SJCRH30 (cell line): ENCODE measurements around the gene R3HDM4. TPM values are rescaled to one million over a fixed set of nuclear protein-coding genes. Genes with fewer than 3 reads are reported as not detected.

Experiments used
- DNase-seq, 2 experiments: peaks; one replicate each; pipeline ENCODE4 v3.0.0-alpha.2; 2015 to 2020
- H3K27ac ChIP-seq: fragments of 250-450 bp; sonication (Bioruptor Pico); 2 replicates; pipeline ENCODE4 v1.5.1; 2020; ENCODE audit warnings: mild to moderate bottlenecking, moderate library complexity
- H3K27me3 ChIP-seq: fragments of 250-450 bp; sonication (Bioruptor Pico); 2 replicates; pipeline ENCODE4 v1.5.1; 2020; ENCODE audit warnings: mild to moderate bottlenecking, moderate library complexity
- H3K36me3 ChIP-seq: fragments of 250-450 bp; sonication (Bioruptor Pico); 2 replicates; pipeline ENCODE4 v1.5.1; 2020; ENCODE audit warnings: mild to moderate bottlenecking, moderate library complexity
- H3K4me1 ChIP-seq: fragments of 250-450 bp; sonication (Bioruptor Pico); 2 replicates; pipeline ENCODE4 v1.5.1; 2020; ENCODE audit warnings: mild to moderate bottlenecking, moderate library complexity
- H3K4me3 ChIP-seq: fragments of 250-450 bp; sonication (Bioruptor Pico); 2 replicates; pipeline ENCODE4 v1.5.1; 2020; ENCODE audit warnings: mild to moderate bottlenecking, moderate library complexity
- H3K9me3 ChIP-seq: fragments of 250-450 bp; sonication (Bioruptor Pico); replicated peaks from 2 replicates; pipeline ENCODE4 v1.5.1; 2020; ENCODE audit warnings: mild to moderate bottlenecking, moderate library complexity
- total RNA-seq: library from RNA; depleted of rRNA; stranded (reverse); fragments of >200 nt; shearing (Covaris generic); gene quantifications from 2 replicates; pipeline ENCODE4 v1.2.3, GENCODE V29; 2014

The R3HDM4 gene
- total RNA-seq, 1 experiment from 2014 or later = 19.8 TPM

DNA sequence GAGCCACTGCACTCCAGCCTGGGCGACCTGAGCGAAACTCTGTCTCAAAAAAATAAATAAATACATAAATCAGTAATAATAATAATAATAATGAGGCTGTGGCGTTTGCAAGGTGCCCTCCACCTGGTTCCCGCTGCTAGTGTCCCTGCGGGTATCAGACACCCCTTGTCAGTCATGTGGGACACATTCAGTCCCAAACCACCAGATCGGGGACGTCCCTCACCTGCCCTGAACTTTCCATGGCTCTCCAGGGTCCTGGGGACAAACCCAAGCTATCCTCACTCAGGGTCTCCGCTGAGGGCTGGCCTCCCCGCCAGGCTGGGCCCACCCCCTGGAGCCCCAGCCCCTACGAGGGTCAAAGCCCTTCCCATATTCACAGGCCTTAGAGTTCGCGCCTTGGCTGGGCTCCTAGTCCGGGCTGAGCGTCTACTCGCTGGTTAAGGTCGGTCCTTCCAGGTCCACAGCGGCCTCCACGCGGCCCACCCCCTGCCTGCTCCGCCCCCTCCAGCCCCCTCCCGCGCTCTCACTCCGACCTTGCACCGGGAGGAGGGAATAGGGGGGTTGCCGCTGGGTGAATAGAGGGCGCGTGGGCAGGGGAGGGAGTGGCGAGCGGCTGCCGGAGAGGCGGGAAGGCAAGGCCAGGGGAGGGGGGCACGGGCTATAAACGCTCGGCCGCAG, 3.8 kb upstream of the R3HDM4 start:
- peak overlapping the region; percentile 6; the same call in 1 of the 2 replicates for H3K4me3 ChIP-seq
- peak in 1 of 2 experiments; percentile 32 for DNase-seq
- H3K27me3 ChIP-seq = peaks cover 27% of the 10 kb centered on the region
- 0 out of 2 replicates have a peak, but pooled peaks cover under 1% of the 10 kb centered on the region for H3K4me1 ChIP-seq
- no peaks in the 10 kb centered on the region for H3K9me3 ChIP-seq
- H3K36me3 ChIP-seq = no peaks in the 10 kb centered on the region
- no peak overlapping the region for H3K27ac ChIP-seq

DNA sequence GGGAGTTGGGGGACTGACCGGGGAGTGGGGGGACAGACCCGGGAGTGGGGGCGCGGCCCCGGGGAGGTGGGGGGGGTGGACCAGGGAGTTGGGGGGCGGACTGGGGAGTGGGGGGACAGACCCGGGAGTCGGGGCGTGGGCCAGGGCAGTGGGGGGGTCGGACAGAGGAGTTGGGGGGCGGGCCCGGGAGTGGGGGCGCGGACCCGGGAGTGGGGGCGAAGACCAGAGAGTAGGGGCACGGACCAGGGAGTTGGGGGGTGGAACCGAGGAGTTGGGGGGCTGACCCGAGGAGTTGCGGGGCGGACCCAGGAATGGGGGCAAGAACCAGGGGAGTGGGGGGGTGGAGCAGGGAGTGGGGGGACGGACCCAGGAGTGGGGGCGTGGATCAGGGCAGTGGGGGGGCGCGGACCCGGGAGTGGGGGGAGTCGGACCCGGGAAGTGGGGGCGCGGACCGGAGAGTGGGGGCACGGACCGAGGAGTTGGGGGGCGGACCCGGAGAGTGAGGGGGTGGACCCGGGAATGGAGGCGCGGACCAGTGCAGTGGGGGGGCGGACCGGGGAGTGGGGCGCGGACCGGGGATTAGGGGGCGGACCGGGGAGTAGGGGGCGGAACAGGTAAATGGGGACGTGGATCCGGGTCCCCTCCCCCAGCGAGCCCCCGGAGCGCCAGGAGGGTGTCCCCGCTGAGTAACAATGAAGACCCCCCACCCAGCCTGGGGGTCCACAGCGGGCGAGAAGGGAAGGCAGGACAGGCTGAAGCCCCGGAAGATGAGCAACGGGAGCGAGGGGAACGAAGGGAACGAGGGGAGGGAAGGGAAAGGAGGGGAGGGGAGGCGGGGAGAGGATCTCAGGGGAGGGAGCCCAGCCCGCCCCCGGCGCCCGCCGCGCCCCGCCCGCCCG, 589 bp downstream of the R3HDM4 start:
- Histone ChIP-seq H3K9me3 (no peaks in the 10 kb centered on the region), H3K27ac (no peak overlapping the region), H3K36me3 (no peaks in the 10 kb centered on the region)

GRCh38 chr19:911197-912033, 1.6 kb downstream of the R3HDM4 start:
- Histone ChIP-seq H3K4me3 (no peak overlapping the region), H3K27me3 (peaks cover 4% of the 10 kb centered on the region; the same call in 1 of the 2 replicates), H3K9me3 (no peaks in the 10 kb centered on the region), H3K36me3 (no peaks in the 10 kb centered on the region), H3K4me1 (no peaks in the 10 kb centered on the region), H3K27ac (no peak overlapping the region)
- DNase-seq = no peak

More for the DNA sequence above, 589 bp downstream of the R3HDM4 start:
- Histone ChIP-seq H3K27me3 (peaks cover 10% of the 10 kb centered on the region; the same call in 1 of the 2 replicates), H3K4me3 (peak overlapping the region; percentile 66), H3K4me1 (no peaks in the 10 kb centered on the region)
- DNase-seq = peak; percentile 42 to 56

- no peak for DNase-seq
- Histone ChIP-seq H3K27ac (no peak overlapping the region), H3K36me3 (no peaks in the 10 kb centered on the region), H3K9me3 (no peaks in the 10 kb centered on the region), H3K4me1 (peaks cover 8% of the 10 kb centered on the region; the same call in 1 of the 2 replicates), H3K4me3 (no peak overlapping the region), H3K27me3 (no peaks in the 10 kb centered on the region)
These were observed 5.7 kb downstream of the R3HDM4 start for GRCh38 chr19:907183-907853.

- H3K4me3 ChIP-seq = no peak overlapping the region
- no peaks in the 10 kb centered on the region for H3K27me3 ChIP-seq
- no peak overlapping the region for H3K27ac ChIP-seq
- H3K9me3 ChIP-seq = no peaks in the 10 kb centered on the region
- no peak for DNase-seq
- peaks cover 8% of the 10 kb centered on the region; the same call in 1 of the 2 replicates for H3K4me1 ChIP-seq
- no peaks in the 10 kb centered on the region for H3K36me3 ChIP-seq
These were observed 6.5 kb downstream of the R3HDM4 start for GRCh38 chr19:906480-906879.

DNA sequence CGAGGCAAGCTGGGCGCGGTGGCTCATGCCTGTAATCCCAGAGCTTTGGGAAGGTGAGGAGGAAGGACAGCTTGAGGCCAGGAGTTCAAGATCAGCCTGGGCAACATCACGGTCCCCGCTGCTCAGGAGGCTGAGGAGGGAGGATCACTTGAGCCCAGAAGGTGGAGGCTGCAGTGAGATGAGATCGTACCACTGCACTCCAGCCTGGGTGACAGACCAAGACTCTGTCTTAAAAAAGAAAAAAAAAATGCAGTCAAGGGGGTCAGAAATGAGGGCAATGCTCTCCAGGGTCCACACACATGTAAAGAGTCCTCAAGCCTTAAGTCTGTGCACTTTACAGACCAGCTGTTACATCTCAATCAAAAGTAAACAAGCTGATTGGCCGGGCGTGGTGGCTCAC, 8.5 kb downstream of the R3HDM4 start:
- no peaks in the 10 kb centered on the region for H3K9me3 ChIP-seq
- no peaks in the 10 kb centered on the region for H3K36me3 ChIP-seq
- DNase-seq = no peak
- H3K27me3 ChIP-seq = no peaks in the 10 kb centered on the region
- no peak overlapping the region for H3K4me3 ChIP-seq
- peaks cover 8% of the 10 kb centered on the region; the same call in 1 of the 2 replicates for H3K4me1 ChIP-seq
- no peak overlapping the region for H3K27ac ChIP-seq

GRCh38 chr19:903266-903797, 9.7 kb downstream of the R3HDM4 start:
- Histone ChIP-seq H3K4me3 (peak overlapping the region; percentile 43), H3K27me3 (no peaks in the 10 kb centered on the region), H3K9me3 (no peaks in the 10 kb centered on the region), H3K27ac (peak overlapping the region; percentile 83), H3K4me1 (peaks cover 8% of the 10 kb centered on the region; the same call in 1 of the 2 replicates), H3K36me3 (no peaks in the 10 kb centered on the region)
- peak; percentile 90 to 91 for DNase-seq

- no peak for DNase-seq
- no peaks in the 10 kb centered on the region for H3K36me3 ChIP-seq
- H3K27me3 ChIP-seq = no peaks in the 10 kb centered on the region
- H3K4me1 ChIP-seq = peaks cover 8% of the 10 kb centered on the region; the same call in 1 of the 2 replicates
- H3K4me3 ChIP-seq = peak overlapping the region; percentile 43; the same call in 1 of the 2 replicates
- no peaks in the 10 kb centered on the region for H3K9me3 ChIP-seq
- H3K27ac ChIP-seq = peak overlapping the region; percentile 83
These were observed 10.4 kb downstream of the R3HDM4 start for GRCh38 chr19:902446-903226.

- no peak overlapping the region for H3K4me3 ChIP-seq
- DNase-seq = no peak
- H3K27me3 ChIP-seq = no peaks in the 10 kb centered on the region
- no peaks in the 10 kb centered on the region for H3K9me3 ChIP-seq
- H3K27ac ChIP-seq = no peak overlapping the region; the same call in 1 of the 2 replicates
- peaks cover 3% of the 10 kb centered on the region; the same call in 1 of the 2 replicates for H3K36me3 ChIP-seq
- peaks cover 8% of the 10 kb centered on the region; the same call in 1 of the 2 replicates for H3K4me1 ChIP-seq
These were observed 11.0 kb downstream of the R3HDM4 start for GRCh38 chr19:902093-902370.

GRCh38 chr19:901216-902092, 11.6 kb downstream of the R3HDM4 start:
- H3K4me3 ChIP-seq = no peak overlapping the region
- H3K4me1 ChIP-seq = peaks cover 8% of the 10 kb centered on the region; the same call in 1 of the 2 replicates

GRCh38 chr19:900302-901111, 12.5 kb downstream of the R3HDM4 start:
- no peaks in the 10 kb centered on the region for H3K9me3 ChIP-seq
- no peak overlapping the region for H3K27ac ChIP-seq
- DNase-seq = peak; percentile 39 to 56
- peaks cover 4% of the 10 kb centered on the region; the same call in 1 of the 2 replicates for H3K36me3 ChIP-seq
- H3K4me1 ChIP-seq = peaks cover 8% of the 10 kb centered on the region; the same call in 1 of the 2 replicates
- H3K4me3 ChIP-seq = no peak overlapping the region
- H3K27me3 ChIP-seq = no peaks in the 10 kb centered on the region

More at GRCh38 chr19:901216-902092, 11.6 kb downstream of the R3HDM4 start:
- Histone ChIP-seq H3K9me3 (no peaks in the 10 kb centered on the region), H3K27ac (no peak overlapping the region), H3K36me3 (peaks cover 4% of the 10 kb centered on the region; the same call in 1 of the 2 replicates), H3K27me3 (no peaks in the 10 kb centered on the region)
- no peak for DNase-seq

GRCh38 chr19:900043-900301, 13.0 kb downstream of the R3HDM4 start:
- peaks cover 8% of the 10 kb centered on the region; the same call in 1 of the 2 replicates for H3K4me1 ChIP-seq
- no peaks in the 10 kb centered on the region for H3K9me3 ChIP-seq

More at GRCh38 chr19:900043-900301, 13.0 kb downstream of the R3HDM4 start:
- Histone ChIP-seq H3K4me3 (no peak overlapping the region), H3K27me3 (no peaks in the 10 kb centered on the region), H3K27ac (no peak overlapping the region), H3K36me3 (peaks cover 4% of the 10 kb centered on the region; the same call in 1 of the 2 replicates)
- no peak for DNase-seq
